ENCODE data around the gene CCDC74A. TPM values are rescaled to one million over a fixed set of nuclear protein-coding genes. Genes with fewer than 3 reads are reported as not detected.

Gene CCDC74A
- total RNA-seq, 2 experiments from 2014 or later = 10.2 to 10.4 TPM

GRCh38 chr2:131577812-131578211 lies 50.1 kb downstream of the CCDC74A start:
- Mint-ChIP-seq H3K4me3 (no peak overlapping the region), H3K9me3 (no peaks in the 10 kb centered on the region), H3K27ac (no peak overlapping the region), H3K27me3 (peaks cover 8% of the 10 kb centered on the region), H3K4me1 (ENCODE audit: low read depth) (no peaks in the 10 kb centered on the region), H3K36me3 (ENCODE audit: low read depth) (no peaks in the 10 kb centered on the region)
- CTCF ChIA-PET = no interaction called here
- TF ChIP-seq, protein P1, sequence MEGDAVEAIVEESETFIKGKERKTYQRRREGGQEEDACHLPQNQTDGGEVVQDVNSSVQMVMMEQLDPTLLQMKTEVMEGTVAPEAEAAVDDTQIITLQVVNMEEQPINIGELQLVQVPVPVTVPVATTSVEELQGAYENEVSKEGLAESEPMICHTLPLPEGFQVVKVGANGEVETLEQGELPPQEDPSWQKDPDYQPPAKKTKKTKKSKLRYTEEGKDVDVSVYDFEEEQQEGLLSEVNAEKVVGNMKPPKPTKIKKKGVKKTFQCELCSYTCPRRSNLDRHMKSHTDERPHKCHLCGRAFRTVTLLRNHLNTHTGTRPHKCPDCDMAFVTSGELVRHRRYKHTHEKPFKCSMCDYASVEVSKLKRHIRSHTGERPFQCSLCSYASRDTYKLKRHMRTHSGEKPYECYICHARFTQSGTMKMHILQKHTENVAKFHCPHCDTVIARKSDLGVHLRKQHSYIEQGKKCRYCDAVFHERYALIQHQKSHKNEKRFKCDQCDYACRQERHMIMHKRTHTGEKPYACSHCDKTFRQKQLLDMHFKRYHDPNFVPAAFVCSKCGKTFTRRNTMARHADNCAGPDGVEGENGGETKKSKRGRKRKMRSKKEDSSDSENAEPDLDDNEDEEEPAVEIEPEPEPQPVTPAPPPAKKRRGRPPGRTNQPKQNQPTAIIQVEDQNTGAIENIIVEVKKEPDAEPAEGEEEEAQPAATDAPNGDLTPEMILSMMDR (IDR thresholded peaks at IDR 0.05) = no peak
- ATAC-seq (no peak), DNase-seq (no peak)
- POLR2A ChIA-PET = no interaction called here
- intact Hi-C loops (cut with micrococcal nuclease) = no loop called here

- ChIA-PET POLR2A (no interaction called here), CTCF (no interaction called here)
- Mint-ChIP-seq H3K4me1 (ENCODE audit: low read depth) (no peaks in the 10 kb centered on the region), H3K27me3 (peaks cover 18% of the 10 kb centered on the region), H3K9me3 (no peaks in the 10 kb centered on the region), H3K4me3 (no peak overlapping the region), H3K36me3 (ENCODE audit: low read depth) (no peaks in the 10 kb centered on the region), H3K27ac (no peak overlapping the region)
- ATAC-seq (no peak), DNase-seq (no peak)
- intact Hi-C loops (cut with micrococcal nuclease) = no loop called here
- TF ChIP-seq, protein P1 (IDR thresholded peaks at IDR 0.05) = no peak
Observed at GRCh38 chr2:131580187-131580586, 52.5 kb downstream of the CCDC74A start.

Small RNA genes within 50 kb of the gene (microRNA-seq; reads per million reads assigned to microRNA genes)
- gene MIR4784 (ENCODE audit: borderline microRNAs expressed, borderline replicate concordance) = 1.2 reads per million

Other genes starting within 250 kb of the CCDC74A start
- gene RAB6D, start 163.7 kb upstream of the CCDC74A start, total RNA-seq = not detected
- gene TUBA3D, start 51.8 kb upstream of the CCDC74A start, total RNA-seq = not detected
- gene MZT2A, start 35.5 kb upstream of the CCDC74A start, total RNA-seq = 100 to 1,000 TPM; 158 to 162 TPM